Heart right ventricle (tissue), 16 donors: ENCODE measurements around the gene CBFB. TPM values are rescaled to one million over a fixed set of nuclear protein-coding genes. Genes with fewer than 3 reads are reported as not detected.
A peak's percentile ranks its signal among the peaks of the same experiment; 100 is the strongest.

ENCODE experiments used
- ATAC-seq, 8 donors: fragments of 200-7000 bp; cut with Tn5 transposase; one replicate each; pipeline ENCODE4 v1.9.1; 2020; ENCODE audit warnings: mild to moderate bottlenecking in 8 of 8, moderate library complexity in 8 of 8, moderate number of reproducible peaks in 1 of 8
- DNase-seq, 2 donors: peaks; one replicate each; pipeline ENCODE4 v3.0.0-alpha.2; 2020
- H3K27ac ChIP-seq, 10 donors: fragments of 200-600 bp; sonication (generic) in 2 of 10; one replicate each; pipeline versions ENCODE4 v1.5.0 to v1.8.0; 2020 to 2022; ENCODE audit warnings: mild to moderate bottlenecking in 3 of 10
- H3K27me3 ChIP-seq, 7 donors: fragments of 200-600 bp; one replicate each; pipeline ENCODE4 v1.8.0; 2021 to 2022; ENCODE audit warnings: mild to moderate bottlenecking in 2 of 7
- H3K36me3 ChIP-seq, 9 donors: fragments of 200-600 bp; sonication (generic) in 1 of 9; one replicate each; pipeline versions ENCODE4 v1.5.0 to v1.8.0; 2020 to 2022; ENCODE audit warnings: mild to moderate bottlenecking in 2 of 9
- H3K4me1 ChIP-seq, 9 donors: fragments of 200-600 bp; sonication (generic) in 1 of 9; one replicate each; pipeline versions ENCODE4 v1.5.0 to v1.8.0; 2020 to 2022; ENCODE audit warnings: mild to moderate bottlenecking in 4 of 9
- H3K4me3 ChIP-seq, 10 donors: fragments of 200-600 bp; sonication (generic) in 2 of 10; one replicate each; pipeline versions ENCODE4 v1.5.0 to v1.8.0; 2020 to 2022; ENCODE audit warnings: mild to moderate bottlenecking in 7 of 10, moderate library complexity in 2 of 10
- H3K9me3 ChIP-seq, 11 donors: fragments of 200-600 bp in 10 of 11; sonication (generic) in 2 of 11; one replicate each; pipeline versions ENCODE4 v1.5.0 to v1.8.0; 2013 to 2022; ENCODE audit warnings: mild to moderate bottlenecking in 2 of 11, control low read depth in 1 of 11, moderate library complexity in 1 of 11
- CTCF ChIP-seq, 9 donors: fragments of 200-600 bp; sonication (generic) in 2 of 9; IDR thresholded peaks; one replicate each; pipeline versions ENCODE4 v1.5.0 to v1.8.0; 2021 to 2022; ENCODE audit warnings: antibody characterized with exemption in 9 of 9, mild to moderate bottlenecking in 5 of 9, moderate library complexity in 1 of 9
- WGBS, 2 donors: extraction: QIAGEN DNeasy Blood & Tissue Kit; methylation state at CpG; one replicate each; pipeline ENCODE4 v1.1.7; 2013; ENCODE audit warnings: inconsistent platforms in 1 of 2; 5-methylcytosine and 5-hydroxymethylcytosine counted together
- intact Hi-C, 10 donors: fragments of 100-400 bp; cut with DNase I; formaldehyde crosslinking; loops; one replicate each; pipeline versions ENCODE4 v1.11.1 to v1.14.2; 2022
- polyA plus RNA-seq, 2 donors: library from polyadenylated mRNA; stranded (reverse); fragments of 200-250 nt; gene quantifications; one replicate each; pipeline ENCODE4 v1.2.3, GENCODE V29; 2013
- total RNA-seq, 10 donors: library from RNA; stranded (reverse); fragmentation: NEBNext Ultra II Directional in 3 of 10; extraction: Animal tissue kit (Norgen Biotek cat#: 25700) in 3 of 10; gene quantifications; one replicate each; pipeline versions ENCODE4 v1.2.1 to v1.2.4, GENCODE V29; 2021 to 2023
- donor health status: Arrhythmogenic right ventricular cardiomyopathy.
- donor health status: ischemic (EF 13 %, LVEDD 7.1; RV severe dilation, severe dysfunction).
- donor health status: healthy with polysubstance abuse.
- donor health status: DM: no; HTN: yes; CAD: no.
- donor health status: DM: no; HTN: no; CAD: no.
- donor health status: ischemic (EF 25% LVEDD 6.9; RV normal size, moderate dysfunction).
- donor health status: ischemic (EF 25% LVEDD 5.7; RV mildly dilated, moderate dysfunction).
- donor health status: healthy.
- donor health status: DM: yes; HTN: yes; CAD: no.
- donor health status: Ischemic cardiomyopathy.
- donor health status: ischemic (EF 35%, LVEDD 5.7; RV mildly dilated, moderate dysfunction).
- donor health status: nonischemic (EF 11% LVEDD 7.7; RV severe dilation, severe dysfunction).
- donor health status: DM: yes; HTN: yes; CAD: no.
- donor health status: PGD.
- donor health status: ischemic (EF 29% LVEDD 5.4; RV normal size, mild dysfunction).
- donor health status: nonischemic (EF 23%, LVEDD 6.1; RV moderate dilation, normal function).

Gene CBFB
- total and polyA plus RNA-seq, 12 donors = 17.6 to 36.4 (median 29.0) TPM

GRCh38 chr16:67082891-67083290 lies 53.9 kb downstream of the CBFB start:
- DNase-seq = no peak
- Histone ChIP-seq H3K4me1 (peaks cover 0 to 7% (median 0%) of the 10 kb centered on the region in 9 donors), H3K9me3 (no peaks in the 10 kb centered on the region), H3K27me3 (no peaks in the 10 kb centered on the region), H3K4me3 (no peak overlapping the region), H3K36me3 (peaks cover 0 to 69% (median 7%) of the 10 kb centered on the region in 9 donors), H3K27ac (no peak overlapping the region)
- no peak for TF ChIP-seq CTCF (IDR thresholded peaks at IDR 0.05)
- 95 to 97% methylated on average over 1 of the region's 1 CpG for WGBS, 2 donors
- intact Hi-C loops = loop anchor here in 1 of 10 donors (10.0 kb wide), 1 partner anchor 48 kb away; no protein-coding TSS in a partner anchor
- no peak for ATAC-seq

GRCh38 chr16:67084345-67085028 lies 55.5 kb downstream of the CBFB start:
- ATAC-seq (no peak), DNase-seq (no peak)
- H3K27me3 ChIP-seq = no peaks in the 10 kb centered on the region
- H3K36me3 ChIP-seq = peaks cover 0 to 67% (median 3%) of the 10 kb centered on the region in 9 donors
- H3K27ac ChIP-seq = no peak overlapping the region
- no peak for TF ChIP-seq CTCF (IDR thresholded peaks at IDR 0.05)
- intact Hi-C loops = loop anchor here in 1 of 10 donors (10.0 kb wide), 1 partner anchor 50 kb away; no protein-coding TSS in a partner anchor
- H3K9me3 ChIP-seq = no peaks in the 10 kb centered on the region
- WGBS, 2 donors = 94 to 97% methylated on average over 4 of the region's 4 CpGs
- H3K4me3 ChIP-seq = no peak overlapping the region
- peaks cover 0 to 7% (median 0%) of the 10 kb centered on the region in 9 donors for H3K4me1 ChIP-seq

- Histone ChIP-seq H3K36me3 (peaks cover 0 to 55% (median 3%) of the 10 kb centered on the region in 9 donors), H3K27ac (no peak overlapping the region)
- peak in 5 of 8 donors; percentile 35 to 84 (median 65) for ATAC-seq
Measured at GRCh38 chr16:67086822-67087221, 57.9 kb downstream of the CBFB start.

GRCh38 chr16:67087291-67087690 lies 58.3 kb downstream of the CBFB start:
- peaks cover 0 to 7% (median 0%) of the 10 kb centered on the region in 9 donors for H3K4me1 ChIP-seq
- WGBS, 2 donors = 100% methylated on average over 1 of the region's 1 CpG
- H3K4me3 ChIP-seq = no peak overlapping the region
- intact Hi-C loops = loop anchor here in 1 of 10 donors (10.0 kb wide), 1 partner anchor 52 kb away; no protein-coding TSS in a partner anchor
- no peak for ATAC-seq
- no peaks in the 10 kb centered on the region for H3K27me3 ChIP-seq
- H3K9me3 ChIP-seq = no peaks in the 10 kb centered on the region
- DNase-seq = no peak
- peaks cover 0 to 53% (median 6%) of the 10 kb centered on the region in 9 donors for H3K36me3 ChIP-seq
- no peak overlapping the region for H3K27ac ChIP-seq
- TF ChIP-seq CTCF (IDR thresholded peaks at IDR 0.05) = no peak

More at GRCh38 chr16:67086822-67087221, 57.9 kb downstream of the CBFB start:
- intact Hi-C loops = loop anchor here in 1 of 10 donors (10.0 kb wide), 1 partner anchor 52 kb away; no protein-coding TSS in a partner anchor
- TF ChIP-seq CTCF (IDR thresholded peaks at IDR 0.05) = no peak
- no peak for DNase-seq
- no peaks in the 10 kb centered on the region for H3K27me3 ChIP-seq
- H3K4me3 ChIP-seq = no peak overlapping the region
- peaks cover 0 to 7% (median 0%) of the 10 kb centered on the region in 9 donors for H3K4me1 ChIP-seq
- no peaks in the 10 kb centered on the region for H3K9me3 ChIP-seq
